HepG2 (cell line): Measurements from ENCODE around the gene EFCAB11. TPM values are rescaled to one million over a fixed set of nuclear protein-coding genes. Genes with fewer than 3 reads are reported as not detected.
A peak's percentile ranks its signal among the peaks of the same experiment; 100 is the strongest.

Source experiments
- ATAC-seq: fragments of 200-7000 bp; cut with Tn5 transposase; 3 replicates; pipeline ENCODE4 v1.9.1; 2020; ENCODE audit warnings: mild to moderate bottlenecking, moderate library complexity
- BruUV-seq: library from RNA; stranded (reverse); fragments of 400-500 nt; replicated peaks from 2 replicates; lab custom pipeline; 2021; lab: Mats Ljungman, UMichigan
- CTCF ChIA-PET: fragments of 300-600 bp; formaldehyde crosslinking; extraction: SDS; loops from one replicate; lab custom pipeline; 2021; ENCODE audit warnings: low total read pairs, inconsistent platforms, low intra/inter-chr PET ratio; lab: Yijun Ruan, JAX
- POLR2A ChIA-PET: fragments of 350-600 bp; sonication (Branson Sonifier 250); formaldehyde crosslinking; loops from one replicate; lab custom pipeline; 2020; ENCODE audit warnings: antibody characterized with exemption, inconsistent platforms; lab: Yijun Ruan, JAX
- DNase-seq: peaks from one replicate; pipeline ENCODE4 v3.0.0-alpha.2; 2015; ENCODE audit warnings: low spot score
- FAIRE-seq: peaks from 3 replicates; lab custom pipeline; 2011; peaks lifted over from hg19 to GRCh38; lab: Jason Lieb, UNC
- H2AFZ ChIP-seq: one replicate; pipeline ENCODE4 v1.6.1; 2011; ENCODE audit warnings: low read length, inconsistent platforms
- H3K27ac ChIP-seq: fragments of 300-600 bp; 3 replicates; pipeline ENCODE4 v1.8.0; 2011; ENCODE audit warnings: mixed run types, mild to moderate bottlenecking, mixed read lengths, low read length, inconsistent platforms; ENCODE audit not compliant: insufficient read depth; ENCODE audit errors: extremely low read length
- H3K27me3 ChIP-seq, 2 experiments: fragments of 200-600 bp in 1 of 2; 2 replicates in 1 of 2; 3 replicates in 1 of 2; pipeline versions ENCODE4 v1.6.0 to v1.8.0; 2011; ENCODE audit warnings: low read length in 2 of 2, mild to moderate bottlenecking in 2 of 2, moderate library complexity in 2 of 2, inconsistent platforms in 1 of 2; ENCODE audit not compliant: insufficient read depth in 2 of 2, control insufficient read depth in 1 of 2
- H3K36me3 ChIP-seq, 2 experiments: fragments of 200-600 bp in 1 of 2; replicated peaks in 1 of 2; 2 replicates in 1 of 2; 3 replicates in 1 of 2; pipeline versions ENCODE4 v1.5.1 to v1.8.0; 2011; ENCODE audit warnings: low read length in 2 of 2, inconsistent platforms in 1 of 2; ENCODE audit not compliant: insufficient read depth in 2 of 2, control insufficient read depth in 1 of 2
- H3K4me1 ChIP-seq: 2 replicates; pipeline ENCODE4 v1.5.1; 2012; ENCODE audit warnings: low read length, inconsistent platforms; ENCODE audit not compliant: insufficient read depth
- H3K4me2 ChIP-seq: 2 replicates; pipeline ENCODE4 v1.6.0; 2011; ENCODE audit warnings: low read depth, low read length, inconsistent platforms
- H3K4me3 ChIP-seq, 3 experiments: fragments of 200-600 bp in 1 of 3; sonication (generic), shearing (Covaris generic) in 1 of 3; replicated peaks in 1 of 3; 2 replicates each; pipeline ENCODE4 v1.5.1; 2011 to 2016; ENCODE audit warnings: low read length in 3 of 3, inconsistent platforms in 2 of 3, low read depth in 2 of 3, mild to moderate bottlenecking in 2 of 3, control low read depth in 1 of 3, mixed read lengths in 1 of 3; ENCODE audit not compliant: insufficient read depth in 1 of 3
- H3K79me2 ChIP-seq: one replicate; pipeline ENCODE4 v1.6.1; 2011; ENCODE audit warnings: low read length, inconsistent platforms; ENCODE audit not compliant: insufficient read depth
- H3K9ac ChIP-seq: 2 replicates; pipeline ENCODE4 v1.6.0; 2011; ENCODE audit warnings: mild to moderate bottlenecking, low read depth, low read length, inconsistent platforms; ENCODE audit not compliant: insufficient read depth
- H3K9me3 ChIP-seq: 2 replicates; pipeline ENCODE4 v1.5.1; 2012; ENCODE audit warnings: mild to moderate bottlenecking, low read length
- H4K20me1 ChIP-seq: 2 replicates; pipeline ENCODE4 v1.6.0; 2011; ENCODE audit warnings: inconsistent platforms, mild to moderate bottlenecking, low read length, moderate library complexity; ENCODE audit not compliant: insufficient read depth
- CTCF ChIP-seq: sonication (generic); formaldehyde crosslinking; IDR thresholded peaks from 2 replicates; pipeline ENCODE4 v1.5.0; 2020; ENCODE audit warnings: mild to moderate bottlenecking, missing genetic modification reagents, moderate library complexity
- E2F2 ChIP-seq: sonication (generic); formaldehyde crosslinking; IDR thresholded peaks from 2 replicates; pipeline ENCODE4 v1.4.0; 2020; ENCODE audit warnings: missing genetic modification reagents, borderline replicate concordance
- SMC3 ChIP-seq: IDR thresholded peaks from 2 replicates; pipeline ENCODE4 v1.6.1; 2011; ENCODE audit warnings: low read length, improper control_type of control experiment
- STAG1 ChIP-seq: sonication (generic); formaldehyde crosslinking; IDR thresholded peaks from 2 replicates; pipeline ENCODE4 v1.4.0; 2020; ENCODE audit warnings: missing genetic modification reagents
- ZNF263 ChIP-seq: sonication (generic); formaldehyde crosslinking; IDR thresholded peaks from 2 replicates; pipeline ENCODE4 v1.4.0; 2020; ENCODE audit warnings: missing genetic modification reagents
- ZNF766 ChIP-seq: sonication (generic); formaldehyde crosslinking; IDR thresholded peaks from 2 replicates; pipeline ENCODE4 v1.5.0; 2020; ENCODE audit warnings: missing genetic modification reagents, borderline replicate concordance
- ZNF800 ChIP-seq: sonication (generic); formaldehyde crosslinking; IDR thresholded peaks from 2 replicates; pipeline ENCODE4 v1.4.0; 2020; ENCODE audit warnings: missing genetic modification reagents
- WGBS: methylation state at CpG from one replicate; pipeline ENCODE4 v1.1.6; 2017; ENCODE audit warnings: low lambda C conversion rate; 5-methylcytosine and 5-hydroxymethylcytosine counted together
- in situ Hi-C: cut with HindIII; loops from 2 replicates; pipeline ENCODE4 v1.10.0; 2017; ENCODE audit warnings: low pct_unique_long_range_greater_than_20kb; ENCODE audit not compliant: extremely low pct_ligation_motif_present
- intact Hi-C: fragments of 100-400 bp; cut with micrococcal nuclease; formaldehyde crosslinking; loops from one replicate; pipeline ENCODE4 v1.10.0; 2022; ENCODE audit not compliant: unreplicated experiment
- polyA plus RNA-seq, 8 experiments: library from polyadenylated mRNA; depleted of rRNA in 3 of 8; stranded (reverse) in 7 of 8; unstranded in 1 of 8; fragments of >200 nt; fragmentation: Illumina TruSeq in 4 of 8; extraction: Trizol in 4 of 8; gene quantifications; 2 replicates each; pipeline versions ENCODE4 v1.2.1 to v1.2.3, GENCODE V29; 2011 to 2016; ENCODE audit warnings: low read depth in 4 of 8, missing spikeins in 1 of 8, mixed read lengths in 1 of 8; ENCODE audit not compliant: insufficient read depth in 1 of 8
- total RNA-seq, 5 experiments: library from RNA; depleted of rRNA; stranded (reverse); fragments of >200 nt; fragmentation: Illumina TruSeq; extraction: Trizol; gene quantifications; 2 replicates each; pipeline ENCODE4 v1.2.3, GENCODE V29; 2016; ENCODE audit warnings: low read depth in 1 of 5

Gene EFCAB11
- total and polyA plus RNA-seq, 2 of the 13 experiments (the other 11 are each of a cell fraction or from before 2014, with no cell fraction given): 8.2 to 31.5 TPM

- Histone ChIP-seq H3K36me3 (peaks cover 14 to 53% of the 10 kb centered on the region in 2 experiments), H3K9ac (no peak overlapping the region), H3K27me3 (no peaks in the 10 kb centered on the region), H3K27ac (no peak overlapping the region), H3K4me1 (no peaks in the 10 kb centered on the region), H3K9me3 (no peaks in the 10 kb centered on the region), H3K79me2 (no peaks in the 10 kb centered on the region), H2AFZ (no peak overlapping the region), H3K4me3 (no peak overlapping the region), H4K20me1 (no peaks in the 10 kb centered on the region), H3K4me2 (no peak overlapping the region)
- in situ Hi-C loops (loop anchor here (5.0 to 25.0 kb wide), 2 partner anchors 89 to 264 kb away; partner anchors contain the start of gene KCNK13), intact Hi-C loops (loop anchor here (1.0 kb wide), 3 partner anchors 34 to 262 kb away; no protein-coding TSS in a partner anchor)
- DNase-seq: peak; percentile 56
- peak; percentile 96 for ATAC-seq
- peak; percentile 76 for FAIRE-seq
- no TSS peak for BruUV-seq
- 56% methylated on average over 6 of the region's 7 CpGs for WGBS
- CTCF ChIA-PET: interaction anchor here (2.2 to 3.2 kb wide), 2 partner anchors 87 to 262 kb away, joined by 10 to 36 read pairs; no protein-coding TSS in a partner anchor
- TF ChIP-seq E2F2 (CRISPR knock-in tag) (no peak), SMC3 (peak; percentile 83), ZNF263 (0 out of 2 replicates have a peak, but pooled peaks have one; percentile 32), ZNF766 (CRISPR knock-in tag) (no peak), STAG1 (CRISPR knock-in tag) (peak; percentile 68), ZNF800 (CRISPR knock-in tag) (0 out of 2 replicates have a peak, but pooled peaks have one; percentile 59), CTCF (CRISPR knock-in tag) (peak; percentile 82)
- POLR2A ChIA-PET: interaction anchor here (1.1 kb wide), 1 partner anchor 19 kb away, joined by 3 read pairs; the partner anchor contains the start of gene EFCAB11
Observed at GRCh38 chr14:89973234-89973823, 18.8 kb upstream of the EFCAB11 start.
